Measurements from ENCODE around the gene CD244.

The CD244 gene

DNA sequence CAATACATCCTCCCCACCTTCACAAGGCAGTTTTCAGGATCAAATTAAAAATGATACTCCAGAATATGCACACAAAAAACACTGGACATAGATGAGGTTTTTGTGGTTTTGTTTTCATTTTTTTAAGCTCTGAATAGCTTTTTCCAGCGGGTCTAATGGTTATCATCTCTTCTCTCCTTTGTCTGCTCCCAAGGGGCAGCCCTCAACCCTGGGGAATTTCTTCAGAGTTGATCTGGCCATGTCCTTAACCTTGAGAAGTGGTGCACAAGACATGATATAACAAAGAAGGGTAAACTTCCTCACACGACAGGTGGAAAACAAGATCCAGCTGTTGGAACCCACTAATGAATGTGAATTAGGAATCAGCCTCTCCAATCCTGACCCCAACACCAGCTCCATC is 1.5 kb upstream of the CD244 start:
- Histone ChIP-seq H3K4me3 (ENCODE audit: low read depth in 1 of 2, low read length in 1 of 2) (no peak overlapping the region), H3K27ac (peak overlapping the region; percentile 62), H3K4me1 (ENCODE audit: control insufficient read depth in 1 of 2, insufficient read depth in 1 of 2, low read depth in 1 of 2, low read length in 1 of 2) (peaks cover 53 to 60% of the 10 kb centered on the region in 2 experiments), H3K9me3 (no peaks in the 10 kb centered on the region), H3K36me3 (no peaks in the 10 kb centered on the region), H3K27me3 (no peaks in the 10 kb centered on the region)
- TF ChIP-seq, protein P1, sequence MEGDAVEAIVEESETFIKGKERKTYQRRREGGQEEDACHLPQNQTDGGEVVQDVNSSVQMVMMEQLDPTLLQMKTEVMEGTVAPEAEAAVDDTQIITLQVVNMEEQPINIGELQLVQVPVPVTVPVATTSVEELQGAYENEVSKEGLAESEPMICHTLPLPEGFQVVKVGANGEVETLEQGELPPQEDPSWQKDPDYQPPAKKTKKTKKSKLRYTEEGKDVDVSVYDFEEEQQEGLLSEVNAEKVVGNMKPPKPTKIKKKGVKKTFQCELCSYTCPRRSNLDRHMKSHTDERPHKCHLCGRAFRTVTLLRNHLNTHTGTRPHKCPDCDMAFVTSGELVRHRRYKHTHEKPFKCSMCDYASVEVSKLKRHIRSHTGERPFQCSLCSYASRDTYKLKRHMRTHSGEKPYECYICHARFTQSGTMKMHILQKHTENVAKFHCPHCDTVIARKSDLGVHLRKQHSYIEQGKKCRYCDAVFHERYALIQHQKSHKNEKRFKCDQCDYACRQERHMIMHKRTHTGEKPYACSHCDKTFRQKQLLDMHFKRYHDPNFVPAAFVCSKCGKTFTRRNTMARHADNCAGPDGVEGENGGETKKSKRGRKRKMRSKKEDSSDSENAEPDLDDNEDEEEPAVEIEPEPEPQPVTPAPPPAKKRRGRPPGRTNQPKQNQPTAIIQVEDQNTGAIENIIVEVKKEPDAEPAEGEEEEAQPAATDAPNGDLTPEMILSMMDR (IDR thresholded peaks at IDR 0.05): no peak

DNA sequence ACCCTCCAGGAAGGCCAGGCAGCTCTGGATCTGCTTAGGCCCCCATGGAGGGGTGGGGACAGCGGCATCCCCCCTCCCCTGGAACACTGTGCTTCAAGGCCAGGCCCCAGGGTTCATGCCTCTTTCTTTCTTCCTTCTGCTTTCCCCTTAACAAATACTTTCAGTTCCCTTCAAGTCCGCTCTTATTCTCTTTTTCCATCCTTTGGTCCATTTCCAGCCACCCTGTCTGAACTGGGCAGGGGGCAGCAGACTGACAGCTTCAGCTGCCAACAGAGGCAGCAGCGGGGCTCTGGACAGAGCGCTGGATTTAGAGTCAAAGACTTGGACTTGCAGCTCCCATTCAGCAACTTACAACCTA is 1.1 kb upstream of the CD244 start:
- H3K27me3 ChIP-seq: no peaks in the 10 kb centered on the region

DNA sequence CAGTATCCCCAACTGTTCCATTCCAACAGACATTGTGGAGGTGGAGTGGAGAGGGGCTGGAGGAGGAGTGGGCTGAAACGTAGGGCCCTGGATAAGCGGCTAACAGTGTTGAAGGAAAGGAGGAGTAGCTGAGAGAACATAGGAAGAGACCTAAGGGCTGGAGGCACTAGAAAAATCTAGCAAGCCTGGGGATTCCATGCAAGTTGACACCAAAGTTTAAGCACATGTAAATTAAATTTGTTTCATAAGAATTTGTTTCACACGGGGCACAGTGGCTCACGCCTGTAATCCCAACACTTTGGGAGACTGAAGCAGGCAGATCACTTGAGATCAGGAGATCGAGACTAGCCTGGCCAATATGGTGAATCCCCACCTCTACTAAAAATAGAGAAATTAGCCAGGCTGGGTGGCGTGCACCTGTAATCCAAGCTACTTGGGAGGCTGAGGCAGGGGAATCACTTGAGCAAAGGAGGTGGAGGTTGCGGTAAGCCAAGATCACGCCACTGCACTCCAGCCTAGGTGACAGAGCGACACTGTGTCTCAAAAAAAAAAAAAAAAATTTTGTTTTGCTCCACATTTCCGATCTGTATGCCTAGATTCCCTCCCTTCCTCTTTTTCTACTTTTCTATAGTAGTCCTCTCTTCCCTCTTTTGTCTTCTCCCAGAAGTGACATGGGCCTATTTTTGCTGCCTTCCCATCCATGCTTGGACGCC is 530 bp upstream of the CD244 start:
- no peaks in the 10 kb centered on the region for H3K9me3 ChIP-seq
- H3K4me1 ChIP-seq (ENCODE audit: control insufficient read depth in 1 of 2, insufficient read depth in 1 of 2, low read depth in 1 of 2, low read length in 1 of 2): peaks cover 47 to 55% of the 10 kb centered on the region in 2 experiments
- TF ChIP-seq, protein P1 (IDR thresholded peaks at IDR 0.05): no peak
- H3K27ac ChIP-seq: peak overlapping the region; percentile 62
- no peaks in the 10 kb centered on the region for H3K36me3 ChIP-seq
- peak overlapping the region in 1 of 2 experiments; percentile 19 for H3K4me3 ChIP-seq (ENCODE audit: low read depth in 1 of 2, low read length in 1 of 2)
- H3K27me3 ChIP-seq: no peaks in the 10 kb centered on the region

More for the DNA sequence above, 1.1 kb upstream of the CD244 start:
- H3K4me3 ChIP-seq (ENCODE audit: low read depth in 1 of 2, low read length in 1 of 2): peak overlapping the region in 1 of 2 experiments; percentile 19
- H3K4me1 ChIP-seq (ENCODE audit: control insufficient read depth in 1 of 2, insufficient read depth in 1 of 2, low read depth in 1 of 2, low read length in 1 of 2): peaks cover 52 to 60% of the 10 kb centered on the region in 2 experiments
- H3K27ac ChIP-seq: peak overlapping the region; percentile 62
- H3K9me3 ChIP-seq: no peaks in the 10 kb centered on the region
- TF ChIP-seq, protein P1 (IDR thresholded peaks at IDR 0.05): no peak
- H3K36me3 ChIP-seq: no peaks in the 10 kb centered on the region

DNA sequence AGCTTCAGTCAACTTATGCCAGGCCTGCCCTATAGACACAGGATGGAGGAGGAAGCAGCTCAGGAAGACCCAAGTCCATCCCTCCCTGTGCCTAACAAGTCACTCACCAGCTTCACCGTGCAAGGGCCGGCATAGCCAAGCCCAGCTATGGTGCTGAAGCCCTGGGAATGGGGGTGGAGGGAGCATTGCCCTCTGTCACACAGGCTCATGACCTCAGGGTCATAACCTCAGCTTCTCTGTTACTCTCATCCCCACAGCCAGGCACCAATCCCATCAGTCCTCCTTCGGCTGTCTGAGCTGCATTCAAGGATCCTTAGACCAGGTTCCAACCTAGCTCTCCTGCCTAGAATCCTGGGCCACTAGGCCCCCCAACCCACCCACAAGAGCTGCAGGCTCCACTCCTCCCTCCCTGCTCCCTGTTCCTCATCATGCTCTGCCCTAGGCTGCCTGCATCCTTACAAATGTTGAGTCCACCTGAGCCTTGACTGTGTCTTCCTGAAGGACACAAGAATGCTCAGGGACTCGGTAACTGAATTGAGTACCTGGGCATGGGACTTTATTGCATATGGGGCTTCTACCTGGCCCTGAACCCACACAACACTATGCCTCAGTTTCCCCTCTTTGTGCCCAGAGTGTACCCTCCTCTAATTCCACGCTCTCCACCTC is 1.7 kb downstream of the CD244 start:
- no peak overlapping the region for H3K27ac ChIP-seq

DNA sequence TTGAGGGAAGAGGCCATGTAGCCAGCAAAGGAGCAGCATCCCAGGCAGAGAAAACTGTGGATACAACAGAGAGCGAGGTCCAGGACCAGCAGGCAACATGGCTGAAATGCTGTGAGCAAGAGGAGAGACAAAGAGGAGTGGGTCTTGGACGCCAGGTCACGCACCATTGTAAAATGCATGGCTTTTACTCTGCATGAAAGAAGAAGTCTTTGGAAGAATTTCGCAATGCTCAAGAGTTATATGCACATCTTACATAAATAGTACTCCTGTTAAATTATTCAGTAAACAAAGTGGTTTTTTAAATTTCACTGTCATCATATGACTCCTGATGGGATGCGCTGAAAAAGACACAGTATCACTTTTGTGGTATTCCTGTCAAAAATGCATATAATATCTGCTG is 3.5 kb downstream of the CD244 start:
- Histone ChIP-seq H3K4me3 (ENCODE audit: low read depth in 1 of 2, low read length in 1 of 2) (no peak overlapping the region), H3K27me3 (no peaks in the 10 kb centered on the region), H3K27ac (no peak overlapping the region), H3K9me3 (no peaks in the 10 kb centered on the region), H3K36me3 (no peaks in the 10 kb centered on the region), H3K4me1 (ENCODE audit: control insufficient read depth in 1 of 2, insufficient read depth in 1 of 2, low read depth in 1 of 2, low read length in 1 of 2) (peaks cover 48 to 57% of the 10 kb centered on the region in 2 experiments)
- TF ChIP-seq, protein P1 (IDR thresholded peaks at IDR 0.05): no peak

More for the DNA sequence above, 1.7 kb downstream of the CD244 start:
- peaks cover 40 to 48% of the 10 kb centered on the region in 2 experiments for H3K4me1 ChIP-seq (ENCODE audit: control insufficient read depth in 1 of 2, insufficient read depth in 1 of 2, low read depth in 1 of 2, low read length in 1 of 2)
- H3K9me3 ChIP-seq: no peaks in the 10 kb centered on the region
- no peaks in the 10 kb centered on the region for H3K27me3 ChIP-seq
- no peaks in the 10 kb centered on the region for H3K36me3 ChIP-seq
- H3K4me3 ChIP-seq (ENCODE audit: low read depth in 1 of 2, low read length in 1 of 2): no peak overlapping the region
- TF ChIP-seq, protein P1 (IDR thresholded peaks at IDR 0.05): no peak

Measured in neutrophil (primary cell).